Breast epithelium (tissue), 3 donors: ENCODE data around the gene POGLUT3.

Experiments
- CTCF ChIP-seq, 3 donors: fragments of 450-650 bp; IDR thresholded peaks; one replicate each; pipeline ENCODE4 v1.5.1; 2016 to 2017; ENCODE audit warnings: antibody characterized with exemption in 3 of 3, mild to moderate bottlenecking in 3 of 3, moderate library complexity in 3 of 3
- POLR2AphosphoS5 ChIP-seq, 3 donors: sonication (generic); formaldehyde crosslinking; IDR thresholded peaks; one replicate each; pipeline ENCODE4 v1.6.1; 2017; ENCODE audit warnings: antibody characterized with exemption in 3 of 3

GRCh38 chr11:108498046-108498815 lies at the start of gene POGLUT3:
- TF ChIP-seq CTCF (IDR thresholded peaks at IDR 0.05) (peak in 1 of 3 donors; percentile 17), POLR2AphosphoS5 (IDR thresholded peaks at IDR 0.05) (peak in 1 of 3 donors; percentile 58)
